Measurements from ENCODE around the gene MAST4. TPM values are rescaled to one million over a fixed set of nuclear protein-coding genes. Genes with fewer than 3 reads are reported as not detected.

MAST4 gene
- total RNA-seq, 1 experiment from 2014 or later: 10.9 TPM

GRCh38 chr5:67198917-67199316 is 602.7 kb downstream of the MAST4 start:
- no TSS peak for BruUV-seq (replicated peaks)
- TF ChIP-seq, protein P1, sequence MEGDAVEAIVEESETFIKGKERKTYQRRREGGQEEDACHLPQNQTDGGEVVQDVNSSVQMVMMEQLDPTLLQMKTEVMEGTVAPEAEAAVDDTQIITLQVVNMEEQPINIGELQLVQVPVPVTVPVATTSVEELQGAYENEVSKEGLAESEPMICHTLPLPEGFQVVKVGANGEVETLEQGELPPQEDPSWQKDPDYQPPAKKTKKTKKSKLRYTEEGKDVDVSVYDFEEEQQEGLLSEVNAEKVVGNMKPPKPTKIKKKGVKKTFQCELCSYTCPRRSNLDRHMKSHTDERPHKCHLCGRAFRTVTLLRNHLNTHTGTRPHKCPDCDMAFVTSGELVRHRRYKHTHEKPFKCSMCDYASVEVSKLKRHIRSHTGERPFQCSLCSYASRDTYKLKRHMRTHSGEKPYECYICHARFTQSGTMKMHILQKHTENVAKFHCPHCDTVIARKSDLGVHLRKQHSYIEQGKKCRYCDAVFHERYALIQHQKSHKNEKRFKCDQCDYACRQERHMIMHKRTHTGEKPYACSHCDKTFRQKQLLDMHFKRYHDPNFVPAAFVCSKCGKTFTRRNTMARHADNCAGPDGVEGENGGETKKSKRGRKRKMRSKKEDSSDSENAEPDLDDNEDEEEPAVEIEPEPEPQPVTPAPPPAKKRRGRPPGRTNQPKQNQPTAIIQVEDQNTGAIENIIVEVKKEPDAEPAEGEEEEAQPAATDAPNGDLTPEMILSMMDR (IDR thresholded peaks at IDR 0.05; ENCODE audit: unreplicated experiment): no peak
- Mint-ChIP-seq H3K9me3 (ENCODE audit: low read depth, unreplicated experiment) (no peaks in the 10 kb centered on the region), H3K27me3 (ENCODE audit: unreplicated experiment) (no peaks in the 10 kb centered on the region), H3K36me3 (ENCODE audit: insufficient read depth, unreplicated experiment) (no peaks in the 10 kb centered on the region), H3K4me3 (ENCODE audit: low read depth, unreplicated experiment) (no peak overlapping the region), H3K27ac (ENCODE audit: unreplicated experiment) (no peak overlapping the region), H3K4me1 (ENCODE audit: low read depth, unreplicated experiment) (peaks cover 18% of the 10 kb centered on the region)
- no peak for DNase-seq
- intact Hi-C loops (cut with micrococcal nuclease; ENCODE audit: unreplicated experiment): no loop called here
- CTCF ChIA-PET: no interaction called here

DNA sequence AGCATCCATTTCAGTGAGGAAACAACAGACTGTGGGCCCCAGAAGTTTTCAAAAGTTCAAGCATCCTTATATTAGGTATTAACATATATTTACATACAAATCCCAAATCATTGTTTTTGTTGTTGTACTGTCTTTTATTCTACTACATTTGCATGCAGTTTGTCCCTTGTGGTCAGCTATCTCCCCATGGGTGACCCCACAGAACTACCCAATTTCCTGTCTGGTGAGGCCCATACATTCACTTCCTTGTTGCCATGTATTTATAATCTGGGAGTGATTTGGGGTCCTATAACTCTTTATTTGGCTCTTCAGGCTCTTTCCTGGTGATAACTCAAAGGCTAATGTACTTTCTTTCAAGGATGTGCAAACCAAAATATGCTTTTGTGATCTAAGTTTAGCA is 603.7 kb downstream of the MAST4 start:
- intact Hi-C loops (cut with micrococcal nuclease; ENCODE audit: unreplicated experiment): no loop called here
- BruUV-seq (replicated peaks): no TSS peak

DNA sequence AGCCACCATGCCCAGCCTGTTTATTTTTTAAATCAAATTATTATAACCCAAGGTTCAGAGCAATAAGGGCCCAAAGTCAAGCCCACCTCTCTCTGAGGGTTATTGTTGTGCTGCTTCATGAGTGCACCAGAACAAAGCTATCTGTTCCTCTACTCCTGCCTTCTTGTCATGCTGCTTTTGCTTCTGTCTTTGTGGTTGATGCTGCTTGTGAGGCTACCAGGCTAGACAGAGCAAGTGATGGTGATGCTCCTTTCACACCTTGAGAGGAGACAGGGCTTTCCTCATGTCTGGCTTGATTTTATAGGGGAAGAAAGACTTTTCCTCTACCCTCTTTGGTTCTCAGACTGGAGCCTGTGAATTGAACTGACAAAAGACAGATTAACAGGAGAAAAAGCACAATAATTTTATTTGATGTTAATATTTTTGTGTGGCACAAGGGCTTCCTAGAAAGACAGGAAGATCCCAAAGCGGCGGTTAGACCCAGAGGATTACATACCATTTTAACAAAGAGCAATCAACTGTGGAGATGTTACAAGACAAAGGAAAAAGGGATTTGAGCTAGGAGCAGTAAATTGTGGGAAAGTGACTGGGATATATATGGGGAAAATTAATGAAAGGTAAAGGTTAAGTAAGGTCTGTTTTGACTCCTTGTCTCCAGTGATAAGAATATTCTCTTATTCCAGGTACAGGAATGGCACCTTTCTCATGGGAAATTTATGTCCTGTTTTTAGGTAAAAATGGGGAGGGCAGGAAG is 604.8 kb downstream of the MAST4 start:
- no peaks in the 10 kb centered on the region for H3K27me3 Mint-ChIP-seq (ENCODE audit: unreplicated experiment)
- DNase-seq: no peak
- TF ChIP-seq, protein P1 (IDR thresholded peaks at IDR 0.05; ENCODE audit: unreplicated experiment): no peak
- BruUV-seq (replicated peaks): no TSS peak
- CTCF ChIA-PET: interaction anchor here (0.7 kb wide), 1 partner anchor 573 kb away, joined by 4 read pairs; no protein-coding TSS in a partner anchor
- H3K27ac Mint-ChIP-seq (ENCODE audit: unreplicated experiment): no peak overlapping the region
- H3K9me3 Mint-ChIP-seq (ENCODE audit: low read depth, unreplicated experiment): no peaks in the 10 kb centered on the region
- no peaks in the 10 kb centered on the region for H3K36me3 Mint-ChIP-seq (ENCODE audit: insufficient read depth, unreplicated experiment)
- no peak overlapping the region for H3K4me3 Mint-ChIP-seq (ENCODE audit: low read depth, unreplicated experiment)
- intact Hi-C loops (cut with micrococcal nuclease; ENCODE audit: unreplicated experiment): no loop called here
- H3K4me1 Mint-ChIP-seq (ENCODE audit: low read depth, unreplicated experiment): peaks cover 30% of the 10 kb centered on the region

More for the DNA sequence above, 603.7 kb downstream of the MAST4 start:
- no peaks in the 10 kb centered on the region for H3K36me3 Mint-ChIP-seq (ENCODE audit: insufficient read depth, unreplicated experiment)
- CTCF ChIA-PET: no interaction called here
- TF ChIP-seq, protein P1 (IDR thresholded peaks at IDR 0.05; ENCODE audit: unreplicated experiment): no peak
- no peak overlapping the region for H3K4me3 Mint-ChIP-seq (ENCODE audit: low read depth, unreplicated experiment)
- no peaks in the 10 kb centered on the region for H3K27me3 Mint-ChIP-seq (ENCODE audit: unreplicated experiment)
- H3K9me3 Mint-ChIP-seq (ENCODE audit: low read depth, unreplicated experiment): no peaks in the 10 kb centered on the region
- peaks cover 18% of the 10 kb centered on the region for H3K4me1 Mint-ChIP-seq (ENCODE audit: low read depth, unreplicated experiment)
- no peak for DNase-seq
- no peak overlapping the region for H3K27ac Mint-ChIP-seq (ENCODE audit: unreplicated experiment)

- Mint-ChIP-seq H3K27ac (ENCODE audit: unreplicated experiment) (no peak overlapping the region), H3K9me3 (ENCODE audit: low read depth, unreplicated experiment) (no peaks in the 10 kb centered on the region), H3K36me3 (ENCODE audit: insufficient read depth, unreplicated experiment) (no peaks in the 10 kb centered on the region), H3K4me1 (ENCODE audit: low read depth, unreplicated experiment) (peaks cover 37% of the 10 kb centered on the region), H3K4me3 (ENCODE audit: low read depth, unreplicated experiment) (no peak overlapping the region), H3K27me3 (ENCODE audit: unreplicated experiment) (no peaks in the 10 kb centered on the region)
- BruUV-seq (replicated peaks): no TSS peak
- TF ChIP-seq, protein P1 (IDR thresholded peaks at IDR 0.05; ENCODE audit: unreplicated experiment): no peak
- intact Hi-C loops (cut with micrococcal nuclease; ENCODE audit: unreplicated experiment): no loop called here
- CTCF ChIA-PET: interaction anchor here (0.7 kb wide), 1 partner anchor 10 kb away, joined by 9 read pairs; no protein-coding TSS in a partner anchor
- DNase-seq: no peak
Observed at GRCh38 chr5:67201897-67202549, 605.8 kb downstream of the MAST4 start.
